A549 (cell line): ENCODE data around the gene MAZ. TPM values are rescaled to one million over a fixed set of nuclear protein-coding genes. Genes with fewer than 3 reads are reported as not detected.

ENCODE experiments used
- ATAC-seq, 2 experiments: fragments of 200-7000 bp in 1 of 2; fragments of >200 bp in 1 of 2; cut with Nextera tagmentation in 1 of 2; cut with Tn5 transposase in 1 of 2; 3 replicates each; pipeline versions ENCODE4 v1.8.0 to v1.9.1; 2018 to 2020; ENCODE audit warnings: mild to moderate bottlenecking in 1 of 2, moderate library complexity in 1 of 2
- CTCF ChIA-PET: fragments of 300-600 bp; sonication (Branson Sonifier 250); formaldehyde crosslinking; extraction: SDS; loops from one replicate; lab custom pipeline; 2021; ENCODE audit warnings: antibody characterized with exemption, inconsistent platforms; lab: Yijun Ruan, JAX
- POLR2A ChIA-PET: fragments of 350-600 bp; formaldehyde crosslinking; extraction: SDS; loops from one replicate; lab custom pipeline; 2021; ENCODE audit warnings: antibody characterized with exemption, inconsistent platforms; lab: Yijun Ruan, JAX
- DNase-seq, 2 experiments: peaks; one replicate each; pipeline versions ENCODE4 v3.0.0 to v3.0.0-alpha.2; 2011 to 2016; ENCODE audit warnings: low read depth in 1 of 2, low spot score in 1 of 2
- FAIRE-seq: peaks from 2 replicates; lab custom pipeline; 2011; peaks lifted over from hg19 to GRCh38; lab: Jason Lieb, UNC
- H3K27ac ChIP-seq, 2 experiments: fragments of >200 bp; sonication (Bioruptor Twin); formaldehyde crosslinking; 3 replicates each; pipeline ENCODE4 v1.5.1; 2016 to 2017
- H3K4me1 ChIP-seq: fragments of >200 bp; sonication (Bioruptor Twin); formaldehyde crosslinking; 3 replicates; pipeline ENCODE4 v1.6.1; 2016
- H3K4me2 ChIP-seq: fragments of >200 bp; sonication (Bioruptor Twin); formaldehyde crosslinking; 3 replicates; pipeline ENCODE4 v1.6.1; 2016
- H3K4me3 ChIP-seq: fragments of >200 bp; sonication (Bioruptor Twin); formaldehyde crosslinking; 3 replicates; pipeline ENCODE4 v1.5.1; 2016
- H3K9me3 ChIP-seq: fragments of >200 bp; sonication (Bioruptor Twin); formaldehyde crosslinking; 3 replicates; pipeline ENCODE4 v1.6.1; 2016
- BHLHE40 ChIP-seq: IDR thresholded peaks from 2 replicates; pipeline ENCODE4 v1.6.1; 2012; ENCODE audit warnings: low read depth, low read length, inconsistent platforms
- CBX8 ChIP-seq: fragments of 200-600 bp; sonication (generic); IDR thresholded peaks from 2 replicates; pipeline ENCODE4 v1.6.1; 2016
- CEBPB ChIP-seq, 2 experiments: fragments of >200 bp in 1 of 2; sonication (Bioruptor Twin) in 1 of 2; formaldehyde crosslinking in 1 of 2; IDR thresholded peaks; 2 replicates each; pipeline ENCODE4 v1.6.1; 2012 to 2016
- CHD2 ChIP-seq: fragments of 150-350 bp; IDR thresholded peaks from 2 replicates; pipeline ENCODE4 v1.6.1; 2014; ENCODE audit warnings: low read length; ENCODE audit not compliant: partially characterized antibody
- EHF ChIP-seq: fragments of 250-450 bp; sonication (Bioruptor Pico); IDR thresholded peaks from 2 replicates; pipeline ENCODE4 v1.5.0; 2020; ENCODE audit warnings: mild to moderate bottlenecking
- EHMT2 ChIP-seq: fragments of 200-600 bp; sonication (generic); IDR thresholded peaks from 2 replicates; pipeline ENCODE4 v1.6.1; 2016; ENCODE audit warnings: antibody characterized with exemption, low read depth, mild to moderate bottlenecking, moderate library complexity
- ELK1 ChIP-seq: fragments of 150-350 bp; IDR thresholded peaks from 2 replicates; pipeline ENCODE4 v1.6.1; 2014; ENCODE audit warnings: low read depth, mild to moderate bottlenecking, low read length
- ESRRA ChIP-seq: fragments of 150-350 bp; IDR thresholded peaks from 2 replicates; pipeline ENCODE4 v1.6.1; 2014; ENCODE audit warnings: mild to moderate bottlenecking, low read length, borderline replicate concordance
- FOSB ChIP-seq: fragments of 250-450 bp; sonication (Bioruptor Pico); IDR thresholded peaks from 2 replicates; pipeline ENCODE4 v1.5.0; 2020; ENCODE audit warnings: mild to moderate bottlenecking, moderate library complexity
- FOSL2 ChIP-seq, 2 experiments: fragments of 450-650 bp in 1 of 2; fragments of >200 bp in 1 of 2; sonication (Bioruptor Twin) in 1 of 2; formaldehyde crosslinking; IDR thresholded peaks; 2 replicates each; pipeline versions ENCODE4 v1.5.0 to v1.6.1; 2016 to 2020; ENCODE audit warnings: mild to moderate bottlenecking in 1 of 2, moderate library complexity in 1 of 2
- FOXS1 ChIP-seq: fragments of 250-450 bp; sonication (Bioruptor Pico); IDR thresholded peaks from 2 replicates; pipeline ENCODE4 v1.5.0; 2020; ENCODE audit warnings: mild to moderate bottlenecking, moderate library complexity
- GATA3 ChIP-seq: IDR thresholded peaks from 2 replicates; pipeline ENCODE4 v1.6.1; 2012; ENCODE audit warnings: borderline replicate concordance
- HMGXB4 ChIP-seq: fragments of 250-450 bp; sonication (Bioruptor Pico); IDR thresholded peaks from 2 replicates; pipeline ENCODE4 v1.5.0; 2021; ENCODE audit warnings: mild to moderate bottlenecking, moderate library complexity, borderline replicate concordance
- HOXA7 ChIP-seq: fragments of 250-450 bp; sonication (Bioruptor Pico); IDR thresholded peaks from 2 replicates; pipeline ENCODE4 v1.5.0; 2020; ENCODE audit warnings: mild to moderate bottlenecking, moderate library complexity
- HOXB13 ChIP-seq: fragments of 250-450 bp; sonication (Bioruptor Pico); IDR thresholded peaks from 2 replicates; pipeline ENCODE4 v1.5.0; 2020; ENCODE audit warnings: low read depth, mild to moderate bottlenecking, moderate library complexity
- HOXB5 ChIP-seq: fragments of 250-450 bp; sonication (Bioruptor Pico); IDR thresholded peaks from 2 replicates; pipeline ENCODE4 v1.5.0; 2020; ENCODE audit warnings: mild to moderate bottlenecking, moderate library complexity
- JUN ChIP-seq, 2 experiments: fragments of >200 bp; sonication (Bioruptor Twin); formaldehyde crosslinking; IDR thresholded peaks; 2 replicates in 1 of 2; 3 replicates in 1 of 2; pipeline ENCODE4 v1.6.1; 2016 to 2017
- JUNB ChIP-seq: fragments of >200 bp; sonication (Bioruptor Twin); formaldehyde crosslinking; IDR thresholded peaks from 2 replicates; pipeline ENCODE4 v1.6.1; 2016
- KDM5A ChIP-seq: fragments of 200-600 bp; sonication (generic); IDR thresholded peaks from 2 replicates; pipeline ENCODE4 v1.6.1; 2016; ENCODE audit warnings: antibody characterized with exemption, mild to moderate bottlenecking
- MAZ ChIP-seq: fragments of 150-350 bp; IDR thresholded peaks from 2 replicates; pipeline ENCODE4 v1.6.1; 2014; ENCODE audit warnings: antibody characterized with exemption, low read depth, low read length, borderline replicate concordance
- MYC ChIP-seq: IDR thresholded peaks from 2 replicates; pipeline ENCODE4 v1.6.1; 2012; ENCODE audit warnings: mild to moderate bottlenecking, inconsistent platforms, low read length, improper control_type of control experiment, borderline replicate concordance
- NFE2L2 ChIP-seq: fragments of 150-350 bp; conservative IDR thresholded peaks from 2 replicates; pipeline ENCODE4 v1.6.1; 2014; ENCODE audit warnings: low read length
- NPAS2 ChIP-seq: fragments of 250-450 bp; sonication (Bioruptor Pico); IDR thresholded peaks from 2 replicates; pipeline ENCODE4 v1.8.0; 2022; ENCODE audit warnings: mild to moderate bottlenecking, moderate library complexity, borderline replicate concordance
- NR3C1 ChIP-seq: fragments of >200 bp; sonication (Bioruptor Twin); formaldehyde crosslinking; IDR thresholded peaks from 3 replicates; pipeline ENCODE4 v1.6.1; 2017
- RAD21 ChIP-seq, 2 experiments: fragments of >200 bp in 1 of 2; sonication (Bioruptor Twin) in 1 of 2; formaldehyde crosslinking in 1 of 2; IDR thresholded peaks in 1 of 2; conservative IDR thresholded peaks in 1 of 2; 2 replicates in 1 of 2; 3 replicates in 1 of 2; pipeline ENCODE4 v1.6.1; 2012 to 2018; ENCODE audit warnings: inconsistent platforms in 1 of 2
- RARB ChIP-seq: fragments of 250-450 bp; sonication (Bioruptor Pico); IDR thresholded peaks from 2 replicates; pipeline ENCODE4 v1.8.0; 2021; ENCODE audit warnings: mild to moderate bottlenecking, moderate library complexity
- RCOR1 ChIP-seq: fragments of 150-350 bp; IDR thresholded peaks from 2 replicates; pipeline ENCODE4 v1.6.1; 2014; ENCODE audit warnings: antibody characterized with exemption, low read length, low read depth
- SMC3 ChIP-seq: fragments of >200 bp; sonication (Bioruptor Twin); formaldehyde crosslinking; IDR thresholded peaks from 3 replicates; pipeline ENCODE4 v1.6.1; 2018; ENCODE audit warnings: inconsistent platforms
- SREBF2 ChIP-seq: fragments of 450-650 bp; IDR thresholded peaks from 2 replicates; pipeline ENCODE4 v1.6.1; 2014; ENCODE audit warnings: mild to moderate bottlenecking, moderate library complexity
- TFCP2L1 ChIP-seq: fragments of 250-450 bp; sonication (Bioruptor Pico); IDR thresholded peaks from 2 replicates; pipeline ENCODE4 v1.5.0; 2021; ENCODE audit warnings: mild to moderate bottlenecking
- TP53 ChIP-seq: fragments of 250-450 bp; sonication (Bioruptor Pico); IDR thresholded peaks from 2 replicates; pipeline ENCODE4 v1.5.0; 2021; ENCODE audit warnings: mild to moderate bottlenecking, moderate library complexity
- ZC3H11A ChIP-seq: fragments of 450-650 bp; IDR thresholded peaks from 2 replicates; pipeline ENCODE4 v1.6.1; 2014; ENCODE audit warnings: antibody characterized with exemption, mild to moderate bottlenecking
- ZNF302 ChIP-seq: fragments of 250-450 bp; sonication (Bioruptor Pico); IDR thresholded peaks from 2 replicates; pipeline ENCODE4 v1.9.0; 2021; ENCODE audit warnings: inconsistent platforms, mild to moderate bottlenecking, moderate library complexity
- ZSCAN20 ChIP-seq: fragments of 250-450 bp; sonication (Bioruptor Pico); IDR thresholded peaks from 2 replicates; pipeline ENCODE4 v1.8.0; 2022; ENCODE audit warnings: mild to moderate bottlenecking, moderate library complexity
- WGBS: methylation state at CpG from one replicate; pipeline ENCODE4 v1.1.6; 2017; ENCODE audit errors: missing lambda C conversion rate; 5-methylcytosine and 5-hydroxymethylcytosine counted together
- polyA plus RNA-seq, 4 experiments: library from polyadenylated mRNA; depleted of rRNA in 3 of 4; stranded (reverse); fragments of >200 nt; fragmentation: RNase III in 1 of 4; extraction: RNeasy Plus Mini Kit Qiagen cat#74134 plus additional on column Dnase treatment in 1 of 4; gene quantifications; 2 replicates in 3 of 4; 3 replicates in 1 of 4; pipeline ENCODE4 v1.2.3, GENCODE V29; 2011 to 2017
- TF ChIP-seq, protein P1 (sequence below): IDR thresholded peaks from 2 replicates; pipeline ENCODE4 v1.6.1; 2012

Gene MAZ
- polyA plus RNA-seq, 2 of the 4 experiments (the other 2 are of a cell fraction), result 79.6 to 231 TPM

DNA sequence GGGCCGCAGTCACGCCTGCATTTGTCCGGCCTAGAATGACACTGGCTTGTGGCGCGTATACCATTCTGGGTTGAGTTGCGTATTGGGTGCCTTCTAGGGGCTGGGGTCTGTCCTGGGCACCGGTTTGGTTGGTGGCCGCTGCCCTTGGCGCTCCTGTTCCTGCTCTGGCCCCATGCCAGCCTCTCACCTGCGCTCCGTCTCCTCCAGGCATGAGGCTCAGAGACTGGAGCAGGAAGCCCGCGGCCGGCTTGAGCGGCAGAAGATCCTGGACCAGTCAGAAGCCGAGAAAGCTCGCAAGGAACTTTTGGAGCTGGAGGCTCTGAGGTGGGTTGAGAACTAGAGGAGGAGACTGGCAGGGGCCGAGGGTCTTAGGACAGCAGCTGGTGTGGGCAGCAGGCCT lies 39.3 kb downstream of the MAZ start:
- Histone ChIP-seq H3K4me3 (no peak overlapping the region), H3K4me1 (no peaks in the 10 kb centered on the region), H3K9me3 (no peaks in the 10 kb centered on the region), H3K27ac (no peak overlapping the region), H3K4me2 (no peak overlapping the region)
- ChIA-PET POLR2A (interaction anchor here (0.8 kb wide), 1 partner anchor 10 kb away, joined by 3 read pairs; no protein-coding TSS in a partner anchor), CTCF (interaction anchor here (1.1 to 26.2 kb wide), 2 partner anchors 27 to 52 kb away, joined by 3 to 568 read pairs; partner anchors contain the start of genes MAZ, MVP, PAGR1 and PRRT2)
- no peak for FAIRE-seq
- no peak for ATAC-seq
- 95% methylated on average over 18 of the region's 18 CpGs for WGBS
- TF ChIP-seq SREBF2 (no peak), NFE2L2 (no peak)
- DNase-seq, result no peak

- WGBS, result 37% methylated on average over 15 of the region's 15 CpGs
- peak; percentile 92 to 95 for ATAC-seq
- POLR2A ChIA-PET, result interaction anchor here (0.6 to 1.2 kb wide), 5 partner anchors 26 to 41 kb away, joined by 3 to 9 read pairs (median 4); partner anchors contain the start of genes MVP and PAGR1
- peak; percentile 77 to 81 for DNase-seq
- no peak for FAIRE-seq
- H3K4me3 ChIP-seq, result no peak overlapping the region
- H3K27ac ChIP-seq, result no peak overlapping the region
- no peak overlapping the region for H3K4me2 ChIP-seq
- no peaks in the 10 kb centered on the region for H3K4me1 ChIP-seq
- CTCF ChIA-PET, result interaction anchor here (0.5 to 26.2 kb wide), 49 partner anchors 11 to 195 kb away, joined by 3 to 568 read pairs (median 4); partner anchors contain the start of genes C16orf92, CDIPT, HIRIP3 and INO80E
- no peaks in the 10 kb centered on the region for H3K9me3 ChIP-seq
- TF ChIP-seq FOSB (CRISPR knock-in tag), result no peak
- no peak for TF ChIP-seq FOSL2 (IDR thresholded peaks at IDR 0.05)
- TF ChIP-seq FOSL2 (CRISPR knock-in tag; IDR thresholded peaks at IDR 0.05), result no peak
- TF ChIP-seq TP53 (CRISPR knock-in tag), result no peak
- TF ChIP-seq FOXS1 (CRISPR knock-in tag), result no peak
- peak; percentile 78 to 86 for TF ChIP-seq RAD21 (conservative IDR thresholded peaks at IDR 0.05 in 1 of 2, IDR thresholded peaks at IDR 0.05 in 1 of 2)
- TF ChIP-seq RCOR1, result no peak
- TF ChIP-seq JUN (IDR thresholded peaks at IDR 0.05), result 0 out of 5 replicates have a peak, but pooled peaks of 1 of the 2 experiments have one; percentile 19
- TF ChIP-seq MYC, result no peak
- no peak for TF ChIP-seq KDM5A
- no peak for TF ChIP-seq HOXA7 (CRISPR knock-in tag)
- TF ChIP-seq CBX8, result no peak
- no peak for TF ChIP-seq RARB (CRISPR knock-in tag)
- TF ChIP-seq SREBF2, result no peak
- TF ChIP-seq HMGXB4 (CRISPR knock-in tag), result no peak
- no peak for TF ChIP-seq NPAS2 (CRISPR knock-in tag)
- TF ChIP-seq ELK1, result no peak
- TF ChIP-seq JUNB, result no peak
- TF ChIP-seq NR3C1, result no peak
- TF ChIP-seq ZC3H11A, result no peak
- no peak for TF ChIP-seq CEBPB (IDR thresholded peaks at IDR 0.05)
- no peak for TF ChIP-seq ZSCAN20
- TF ChIP-seq ESRRA, result no peak
- no peak for TF ChIP-seq EHF (CRISPR knock-in tag)
- peak; percentile 90 for TF ChIP-seq SMC3
- no peak for TF ChIP-seq ZNF302
- TF ChIP-seq CHD2, result no peak
- TF ChIP-seq BHLHE40, result no peak
- TF ChIP-seq MAZ, result no peak
- no peak for TF ChIP-seq NFE2L2
- TF ChIP-seq TFCP2L1 (CRISPR knock-in tag), result no peak
- no peak for TF ChIP-seq HOXB13 (CRISPR knock-in tag)
- TF ChIP-seq GATA3, result no peak
- no peak for TF ChIP-seq HOXB5
- TF ChIP-seq, protein P1, sequence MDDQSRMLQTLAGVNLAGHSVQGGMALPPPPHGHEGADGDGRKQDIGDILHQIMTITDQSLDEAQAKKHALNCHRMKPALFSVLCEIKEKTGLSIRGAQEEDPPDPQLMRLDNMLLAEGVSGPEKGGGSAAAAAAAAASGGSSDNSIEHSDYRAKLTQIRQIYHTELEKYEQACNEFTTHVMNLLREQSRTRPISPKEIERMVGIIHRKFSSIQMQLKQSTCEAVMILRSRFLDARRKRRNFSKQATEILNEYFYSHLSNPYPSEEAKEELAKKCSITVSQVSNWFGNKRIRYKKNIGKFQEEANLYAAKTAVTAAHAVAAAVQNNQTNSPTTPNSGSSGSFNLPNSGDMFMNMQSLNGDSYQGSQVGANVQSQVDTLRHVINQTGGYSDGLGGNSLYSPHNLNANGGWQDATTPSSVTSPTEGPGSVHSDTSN, result no peak
- no peak for TF ChIP-seq EHMT2
These were observed 42.3 kb downstream of the MAZ start for GRCh38 chr16:29848420-29849297.
